Smooth muscle cell (in vitro differentiated cells): ENCODE results near the gene SF3A2. TPM values are rescaled to one million over a fixed set of nuclear protein-coding genes. Genes with fewer than 3 reads are reported as not detected.
A peak's percentile ranks its signal among the peaks of the same experiment; 100 is the strongest.

Experiments used
- DNase-seq: peaks from one replicate; lab custom pipeline; 2025; ENCODE audit not compliant: unreplicated experiment; lab: John Stamatoyannopoulos, UW
- H2AFZ ChIP-seq: fragments of 200-600 bp; sonication (generic); 2 replicates; pipeline ENCODE4 v1.6.0; 2016; ENCODE audit warnings: antibody characterized with exemption, low read depth, mild to moderate bottlenecking
- H3F3A ChIP-seq: fragments of 200-600 bp; sonication (generic); 2 replicates; pipeline ENCODE4 v1.6.0; 2017; ENCODE audit warnings: antibody characterized with exemption, low read depth
- H3K27ac ChIP-seq: fragments of 200-600 bp; sonication (generic); 2 replicates; pipeline ENCODE4 v1.5.1; 2016; ENCODE audit warnings: low read depth, mild to moderate bottlenecking
- H3K27me3 ChIP-seq: fragments of 200-600 bp; sonication (generic); 2 replicates; pipeline ENCODE4 v1.6.1; 2016; ENCODE audit warnings: low read depth, mild to moderate bottlenecking
- H3K36me3 ChIP-seq: fragments of 200-600 bp; sonication (generic); 2 replicates; pipeline ENCODE4 v1.5.1; 2016; ENCODE audit warnings: low read depth
- H3K4me1 ChIP-seq: fragments of 200-600 bp; sonication (generic); 2 replicates; pipeline ENCODE4 v1.5.1; 2016; ENCODE audit warnings: low read depth
- H3K4me2 ChIP-seq: fragments of 200-600 bp; sonication (generic); 2 replicates; pipeline ENCODE4 v1.6.0; 2016; ENCODE audit warnings: mild to moderate bottlenecking
- H3K4me3 ChIP-seq: fragments of 200-600 bp; sonication (generic); 2 replicates; pipeline ENCODE4 v1.5.1; 2016; ENCODE audit warnings: mild to moderate bottlenecking
- H3K79me2 ChIP-seq: fragments of 200-600 bp; sonication (generic); 2 replicates; pipeline ENCODE4 v1.6.0; 2016; ENCODE audit warnings: low read depth, mild to moderate bottlenecking
- H3K9ac ChIP-seq: fragments of 200-600 bp; sonication (generic); 2 replicates; pipeline ENCODE4 v1.6.0; 2016; ENCODE audit warnings: low read depth
- H3K9me3 ChIP-seq: fragments of 200-600 bp; sonication (generic); replicated peaks from 2 replicates; pipeline ENCODE4 v1.5.1; 2016; ENCODE audit warnings: low read depth
- H4K20me1 ChIP-seq: fragments of 200-600 bp; sonication (generic); 2 replicates; pipeline ENCODE4 v1.6.0; 2016; ENCODE audit warnings: low read depth
- CTCF ChIP-seq: fragments of 200-600 bp; sonication (generic); IDR thresholded peaks from 2 replicates; pipeline ENCODE4 v1.5.1; 2017; ENCODE audit warnings: borderline replicate concordance, mild to moderate bottlenecking, antibody characterized with exemption; ENCODE audit not compliant: insufficient read depth, poor library complexity, severe bottlenecking
- WGBS: methylation state at CpG from one replicate; pipeline ENCODE4 v1.1.7; 2016; ENCODE audit warnings: low lambda C conversion rate; 5-methylcytosine and 5-hydroxymethylcytosine counted together
- polyA plus RNA-seq: library from polyadenylated mRNA; unstranded; fragments of >200 nt; fragmentation: Nextera tagmentation; extraction: Ambion mirVana; gene quantifications from 2 replicates; pipeline ENCODE4 v1.2.1, GENCODE V29; 2016
- total RNA-seq: library from RNA; depleted of rRNA; stranded (reverse); fragments of >200 nt; gene quantifications from 2 replicates; pipeline ENCODE4 v1.2.3, GENCODE V29; 2014

SF3A2 gene
- total and polyA plus RNA-seq, 2 experiments from 2014 or later, result 28.5 to 63.0 TPM

- no peak overlapping the region for H3K9ac ChIP-seq
- H3K36me3 ChIP-seq, result no peaks in the 10 kb centered on the region
- TF ChIP-seq CTCF, result no peak
Measured at GRCh38 chr19:2230033-2230531, 6.5 kb upstream of the SF3A2 start.

GRCh38 chr19:2230807-2231533, 5.7 kb upstream of the SF3A2 start:
- H3K27ac ChIP-seq, result no peak overlapping the region
- WGBS, result 95% methylated on average over 12 of the region's 12 CpGs
- H3K27me3 ChIP-seq, result no peaks in the 10 kb centered on the region
- H3K4me3 ChIP-seq, result no peak overlapping the region
- no peak overlapping the region for H2AFZ ChIP-seq
- peaks cover 30% of the 10 kb centered on the region for H3K79me2 ChIP-seq
- H3K4me1 ChIP-seq, result peaks cover 10% of the 10 kb centered on the region
- H3K9ac ChIP-seq, result no peak overlapping the region
- no peak for TF ChIP-seq CTCF
- no peaks in the 10 kb centered on the region for H3K36me3 ChIP-seq
- peaks cover 6% of the 10 kb centered on the region for H3F3A ChIP-seq
- no peak for DNase-seq
- H3K9me3 ChIP-seq, result no peaks in the 10 kb centered on the region
- no peak overlapping the region for H3K4me2 ChIP-seq
- peaks cover 25% of the 10 kb centered on the region for H4K20me1 ChIP-seq

More at GRCh38 chr19:2230033-2230531, 6.5 kb upstream of the SF3A2 start:
- Histone ChIP-seq H2AFZ (no peak overlapping the region), H4K20me1 (peaks cover 25% of the 10 kb centered on the region), H3K4me3 (no peak overlapping the region), H3K27ac (no peak overlapping the region), H3F3A (peaks cover 6% of the 10 kb centered on the region), H3K9me3 (no peaks in the 10 kb centered on the region), H3K79me2 (peaks cover 21% of the 10 kb centered on the region), H3K4me1 (peaks cover 7% of the 10 kb centered on the region), H3K27me3 (no peaks in the 10 kb centered on the region), H3K4me2 (no peak overlapping the region)
- 97% methylated on average over 42 of the region's 43 CpGs for WGBS
- no peak for DNase-seq

GRCh38 chr19:2231621-2232221, 4.9 kb upstream of the SF3A2 start:
- 90% methylated on average over 20 of the region's 21 CpGs for WGBS
- H3K79me2 ChIP-seq, result peaks cover 31% of the 10 kb centered on the region
- peaks cover 10% of the 10 kb centered on the region for H3K4me1 ChIP-seq
- H3F3A ChIP-seq, result peaks cover 6% of the 10 kb centered on the region
- H4K20me1 ChIP-seq, result peaks cover 25% of the 10 kb centered on the region
- TF ChIP-seq CTCF, result peak; percentile 8
- H3K36me3 ChIP-seq, result no peaks in the 10 kb centered on the region
- no peak overlapping the region for H2AFZ ChIP-seq
- no peak overlapping the region for H3K4me3 ChIP-seq
- H3K9ac ChIP-seq, result no peak overlapping the region
- H3K27ac ChIP-seq, result no peak overlapping the region
- no peaks in the 10 kb centered on the region for H3K27me3 ChIP-seq
- DNase-seq, result no peak
- H3K4me2 ChIP-seq, result no peak overlapping the region
- no peaks in the 10 kb centered on the region for H3K9me3 ChIP-seq
